B cell (primary cell): ENCODE data around the gene PRKCB. TPM values are rescaled to one million over a fixed set of nuclear protein-coding genes. Genes with fewer than 3 reads are reported as not detected.

Experiments
- ATAC-seq: fragments of 200-7000 bp; cut with Tn5 transposase; one replicate; pipeline ENCODE4 v1.10.0; 2021; ENCODE audit warnings: low read depth, mild to moderate bottlenecking, moderate number of reproducible peaks, moderate library complexity
- CTCF ChIA-PET: fragments of 350-600 bp; sonication (Branson Sonifier 250); formaldehyde crosslinking; loops from one replicate; lab custom pipeline; 2021; ENCODE audit warnings: antibody characterized with exemption, inconsistent platforms; lab: Charles Lee
- POLR2A ChIA-PET: fragments of 350-600 bp; sonication (Branson Sonifier 250); formaldehyde crosslinking; loops from one replicate; lab custom pipeline; 2021; ENCODE audit warnings: antibody characterized with exemption; lab: Charles Lee
- DNase-seq: peaks from one replicate; pipeline ENCODE4 v3.0.0; 2013
- H2AFZ ChIP-seq: 2 replicates; pipeline ENCODE4 v1.6.1; 2012; ENCODE audit warnings: mild to moderate bottlenecking, low read depth, low read length; ENCODE audit not compliant: insufficient read depth, poor library complexity, severe bottlenecking
- H3K27ac ChIP-seq, 2 donors: 1 replicate in 1 of 2; 2 replicates in 1 of 2; pipeline ENCODE4 v1.5.1; 2012 to 2013; ENCODE audit warnings: low read length in 2 of 2, mild to moderate bottlenecking in 2 of 2, moderate library complexity in 1 of 2
- H3K27me3 ChIP-seq, 4 experiments: fragments of 200-600 bp in 1 of 4; sonication (generic) in 1 of 4; replicated peaks in 1 of 4; 1 replicate in 2 of 4; 2 replicates in 2 of 4; pipeline versions ENCODE4 v1.6.1 to v1.7.0; 2013 to 2016; ENCODE audit warnings: low read length in 3 of 4, mild to moderate bottlenecking in 2 of 4, mixed read lengths in 1 of 4, moderate library complexity in 1 of 4; ENCODE audit not compliant: insufficient read depth in 4 of 4, control insufficient read depth in 3 of 4; ENCODE audit errors: control extremely low read depth in 1 of 4
- H3K36me3 ChIP-seq, 2 experiments: replicated peaks in 1 of 2; 1 replicate in 1 of 2; 2 replicates in 1 of 2; pipeline versions ENCODE4 v1.6.1 to v1.7.1; 2013; ENCODE audit warnings: low read length in 1 of 2; ENCODE audit not compliant: insufficient read depth in 2 of 2, control insufficient read depth in 1 of 2; ENCODE audit errors: control extremely low read depth in 1 of 2, extremely low read depth in 1 of 2
- H3K4me1 ChIP-seq, 2 donors: fragments of 200-600 bp in 1 of 2; sonication (generic) in 1 of 2; 1 replicate in 1 of 2; 2 replicates in 1 of 2; pipeline versions ENCODE4 v1.5.1 to v1.6.1; 2013 to 2017; ENCODE audit warnings: low read length in 2 of 2; ENCODE audit not compliant: control insufficient read depth in 2 of 2, insufficient read depth in 2 of 2
- H3K4me2 ChIP-seq: replicated peaks from 2 replicates; pipeline ENCODE3; 2012; ENCODE audit warnings: mild to moderate bottlenecking, low read depth, low read length; ENCODE audit not compliant: poor library complexity, severe bottlenecking
- H3K4me3 ChIP-seq, 5 experiments: fragments of 200-600 bp in 1 of 5; sonication (generic) in 1 of 5; 1 replicate in 3 of 5; 2 replicates in 2 of 5; pipeline versions ENCODE4 v1.5.1 to v1.7.0; 2011 to 2016; ENCODE audit warnings: low read length in 4 of 5, mild to moderate bottlenecking in 4 of 5, low read depth in 2 of 5, control low read depth in 1 of 5, moderate library complexity in 1 of 5; ENCODE audit not compliant: insufficient read depth in 1 of 5; ENCODE audit errors: control extremely low read depth in 1 of 5, extremely low read depth in 1 of 5
- H3K79me2 ChIP-seq: fragments of 200-600 bp; sonication (generic); one replicate; pipeline ENCODE4 v1.6.0; 2016; ENCODE audit warnings: low read length; ENCODE audit not compliant: control insufficient read depth, insufficient read depth
- H3K9ac ChIP-seq: fragments of 200-600 bp; sonication (generic); 2 replicates; pipeline ENCODE4 v1.6.1; 2017; ENCODE audit warnings: mild to moderate bottlenecking, low read length, moderate library complexity
- H3K9me3 ChIP-seq, 3 donors: one replicate each; pipeline versions ENCODE4 v1.6.1 to v1.7.1; 2013; ENCODE audit warnings: low read length in 2 of 3; ENCODE audit not compliant: control insufficient read depth in 2 of 3, insufficient read depth in 1 of 3; ENCODE audit errors: control extremely low read depth in 1 of 3
- H4K20me1 ChIP-seq: 2 replicates; pipeline ENCODE4 v1.6.0; 2012; ENCODE audit warnings: mild to moderate bottlenecking, low read length; ENCODE audit not compliant: insufficient read depth, control insufficient read depth, poor library complexity, severe bottlenecking
- H3K27ac Mint-ChIP-seq: one replicate; pipeline ENCODE4 v1.8.0; 2021; ENCODE audit warnings: mixed read lengths
- H3K27me3 Mint-ChIP-seq: one replicate; pipeline ENCODE4 v1.8.0; 2021; ENCODE audit warnings: mixed read lengths
- H3K4me1 Mint-ChIP-seq: one replicate; pipeline ENCODE4 v1.8.0; 2021; ENCODE audit warnings: mixed read lengths
- H3K4me3 Mint-ChIP-seq: one replicate; pipeline ENCODE4 v1.8.0; 2021; ENCODE audit warnings: mixed read lengths
- H3K9me3 Mint-ChIP-seq: one replicate; pipeline ENCODE4 v1.8.0; 2022; ENCODE audit warnings: mixed read lengths; ENCODE audit not compliant: insufficient read depth
- CTCF ChIP-seq: fragments of 200-600 bp; IDR thresholded peaks from one replicate; pipeline ENCODE4 v1.8.0; 2022; ENCODE audit warnings: antibody characterized with exemption, mild to moderate bottlenecking
- EZH2 ChIP-seq: IDR thresholded peaks from 2 replicates; pipeline ENCODE4 v1.6.1; 2012; ENCODE audit warnings: borderline replicate concordance, low read depth, mild to moderate bottlenecking, moderate library complexity, low read length; ENCODE audit not compliant: insufficient read depth, poor library complexity, severe bottlenecking
- WGBS: methylation state at CpG from one replicate; pipeline ENCODE4 v1.1.5; 2013; ENCODE audit warnings: missing lambda C conversion rate; ENCODE audit not compliant: insufficient coverage; 5-methylcytosine and 5-hydroxymethylcytosine counted together
- intact Hi-C: fragments of 100-400 bp; cut with micrococcal nuclease; formaldehyde crosslinking; loops from one replicate; pipeline ENCODE4 v1.10.0; 2022
- polyA plus RNA-seq: library from polyadenylated mRNA; depleted of rRNA; stranded (reverse); fragments of >200 nt; gene quantifications from 2 replicates; pipeline ENCODE4 v1.2.3, GENCODE V29; 2012
- total RNA-seq, 2 donors: library from RNA; stranded (reverse); fragments of 120-200 nt in 1 of 2; gene quantifications; 1 replicate in 1 of 2; 2 replicates in 1 of 2; pipeline versions ENCODE4 v1.2.3 to v1.2.4, GENCODE V29; 2013 to 2022

PRKCB gene
- total and polyA plus RNA-seq, 2 donors (not counting 1 experiment from before 2014, with no cell fraction given): 106 to 373 TPM

DNA sequence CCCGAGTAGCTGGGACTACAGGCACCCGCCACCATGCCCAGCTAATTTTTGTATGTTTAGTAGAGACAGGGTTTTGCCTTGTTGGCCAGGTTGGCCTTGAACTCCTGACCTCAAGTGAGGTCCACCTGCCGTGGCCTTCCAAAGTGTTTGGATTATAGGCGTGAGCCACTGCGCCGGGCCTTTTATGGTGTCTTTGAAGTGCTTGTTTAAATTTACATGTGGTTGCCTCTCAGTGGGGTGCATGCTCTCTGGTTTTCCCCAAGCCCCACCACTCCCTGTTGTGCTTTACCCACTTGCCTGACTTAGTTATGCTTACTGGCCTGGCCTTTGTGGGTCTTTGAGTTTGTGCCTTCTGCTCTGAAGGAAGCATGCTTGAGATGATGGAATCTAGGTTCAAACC is 132.0 kb downstream of the PRKCB start:
- Histone ChIP-seq H3K9ac (no peak overlapping the region), H3K4me3 (no peak overlapping the region), H4K20me1 (peaks cover 58% of the 10 kb centered on the region), H3K27me3 (no peaks in the 10 kb centered on the region), H3K4me1 (peaks cover 48 to 51% of the 10 kb centered on the region in 2 donors), H3K27ac (peak overlapping the region in 1 of 2 donors; percentile 66), H3K9me3 (no peaks in the 10 kb centered on the region), H3K4me2 (peak overlapping the region; percentile 61), H2AFZ (no peak overlapping the region), H3K36me3 (peaks cover 2 to 61% of the 10 kb centered on the region in 2 experiments), H3K79me2 (peaks cover 100% of the 10 kb centered on the region)
- no peaks in the 10 kb centered on the region for H3K9me3 Mint-ChIP-seq
- POLR2A ChIA-PET: no interaction called here
- H3K4me1 Mint-ChIP-seq: peaks cover 87% of the 10 kb centered on the region
- H3K27me3 Mint-ChIP-seq: no peaks in the 10 kb centered on the region
- CTCF ChIA-PET: interaction anchor here (1.6 to 3.9 kb wide), 3 partner anchors 42 to 164 kb away, joined by 4 to 15 read pairs (median 8); no protein-coding TSS in a partner anchor
- no peak for DNase-seq
- H3K4me3 Mint-ChIP-seq: peak overlapping the region; percentile 44
- peak overlapping the region; percentile 44 for H3K27ac Mint-ChIP-seq
- TF ChIP-seq CTCF (no peak), EZH2 (no peak)
- 73% methylated on average over 2 of the region's 6 CpGs for WGBS
- no peak for ATAC-seq
- intact Hi-C loops: loop anchor here (2.0 kb wide), 1 partner anchor 19 kb away; no protein-coding TSS in a partner anchor

GRCh38 chr16:23968176-23968575 is 132.4 kb downstream of the PRKCB start:
- peaks cover 48 to 50% of the 10 kb centered on the region in 2 donors for H3K4me1 ChIP-seq
- H3K4me3 ChIP-seq: no peak overlapping the region
- DNase-seq (no peak), ATAC-seq (no peak)
- H3K27me3 Mint-ChIP-seq: no peaks in the 10 kb centered on the region
- H3K4me1 Mint-ChIP-seq: peaks cover 85% of the 10 kb centered on the region
- H3K36me3 ChIP-seq: peaks cover under 1 to 58% of the 10 kb centered on the region in 2 experiments
- peaks cover 59% of the 10 kb centered on the region for H4K20me1 ChIP-seq
- H3K9me3 ChIP-seq: no peaks in the 10 kb centered on the region
- no peak overlapping the region for H3K9ac ChIP-seq
- CTCF ChIA-PET: interaction anchor here (2.1 to 3.9 kb wide), 2 partner anchors 42 to 165 kb away, joined by 8 to 15 read pairs; no protein-coding TSS in a partner anchor
- H3K27ac Mint-ChIP-seq: peak overlapping the region; percentile 44
- no peak overlapping the region for H2AFZ ChIP-seq
- intact Hi-C loops: no loop called here
- TF ChIP-seq EZH2 (no peak), CTCF (no peak)
- H3K27ac ChIP-seq: peak overlapping the region in 1 of 2 donors; percentile 66
- H3K4me3 Mint-ChIP-seq: peak overlapping the region; percentile 44
- H3K4me2 ChIP-seq: peak overlapping the region; percentile 25
- POLR2A ChIA-PET: no interaction called here
- no peaks in the 10 kb centered on the region for H3K27me3 ChIP-seq
- WGBS: 78% methylated on average over 4 of the region's 6 CpGs
- peaks cover 100% of the 10 kb centered on the region for H3K79me2 ChIP-seq
- H3K9me3 Mint-ChIP-seq: no peaks in the 10 kb centered on the region
